Activated naive CD8-positive, alpha-beta T cell (primary cell): Measurements from ENCODE around the gene RPA1.

Experiments
- H3K27ac Mint-ChIP-seq: one replicate; pipeline ENCODE4 v1.8.0; 2021; ENCODE audit warnings: mixed read lengths
- H3K27me3 Mint-ChIP-seq: one replicate; pipeline ENCODE4 v1.8.0; 2021; ENCODE audit warnings: mixed read lengths
- H3K36me3 Mint-ChIP-seq: one replicate; pipeline ENCODE4 v1.8.0; 2021; ENCODE audit warnings: mixed read lengths
- H3K4me1 Mint-ChIP-seq: one replicate; pipeline ENCODE4 v1.8.0; 2021; ENCODE audit warnings: low read depth, mixed read lengths
- H3K4me3 Mint-ChIP-seq: one replicate; pipeline ENCODE4 v1.8.0; 2021; ENCODE audit warnings: mild to moderate bottlenecking, mixed read lengths
- H3K9me3 Mint-ChIP-seq: one replicate; pipeline ENCODE4 v1.8.0; 2021; ENCODE audit warnings: low read depth, mixed read lengths

RPA1 gene

DNA sequence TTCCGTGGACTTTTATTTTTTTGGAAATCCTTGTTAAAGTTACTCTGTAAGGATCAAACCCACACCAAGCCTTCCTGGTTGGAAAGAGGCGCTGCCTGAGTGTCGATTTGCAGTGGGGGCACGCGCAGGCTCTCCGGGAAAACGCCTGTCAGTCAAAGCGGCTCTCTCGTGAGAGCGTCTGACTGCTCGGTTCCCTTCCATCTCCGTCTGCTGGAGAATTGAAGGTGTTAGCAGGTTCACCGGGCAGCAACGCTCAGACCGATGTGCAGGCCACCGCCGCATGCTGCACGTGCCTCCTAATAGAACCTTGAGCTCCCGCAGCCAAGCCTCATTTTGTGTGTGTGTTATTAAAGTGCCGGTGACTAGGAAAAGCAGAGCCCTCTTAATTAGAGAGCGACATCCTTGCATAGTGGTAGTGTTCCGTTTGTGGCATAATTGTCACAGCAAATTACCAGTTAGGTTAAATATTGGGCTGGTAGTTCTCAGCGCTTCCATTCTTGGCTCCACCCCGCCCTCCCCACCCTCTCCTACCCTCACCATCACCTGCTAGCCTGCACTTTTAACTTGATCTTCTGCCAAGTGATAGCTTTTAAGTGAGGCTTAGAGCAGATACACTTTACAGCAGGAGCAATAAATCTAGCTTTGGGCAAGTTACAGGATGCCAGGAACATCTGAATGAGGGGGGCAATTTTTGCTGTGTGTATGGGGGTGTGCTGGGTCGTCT lies 75.5 kb downstream of the RPA1 start:
- peaks cover 17% of the 10 kb centered on the region for H3K27me3 Mint-ChIP-seq
- H3K4me1 Mint-ChIP-seq: peaks cover 11% of the 10 kb centered on the region
- no peak overlapping the region for H3K4me3 Mint-ChIP-seq
- H3K36me3 Mint-ChIP-seq: no peaks in the 10 kb centered on the region
- H3K27ac Mint-ChIP-seq: no peak overlapping the region
- H3K9me3 Mint-ChIP-seq: no peaks in the 10 kb centered on the region

DNA sequence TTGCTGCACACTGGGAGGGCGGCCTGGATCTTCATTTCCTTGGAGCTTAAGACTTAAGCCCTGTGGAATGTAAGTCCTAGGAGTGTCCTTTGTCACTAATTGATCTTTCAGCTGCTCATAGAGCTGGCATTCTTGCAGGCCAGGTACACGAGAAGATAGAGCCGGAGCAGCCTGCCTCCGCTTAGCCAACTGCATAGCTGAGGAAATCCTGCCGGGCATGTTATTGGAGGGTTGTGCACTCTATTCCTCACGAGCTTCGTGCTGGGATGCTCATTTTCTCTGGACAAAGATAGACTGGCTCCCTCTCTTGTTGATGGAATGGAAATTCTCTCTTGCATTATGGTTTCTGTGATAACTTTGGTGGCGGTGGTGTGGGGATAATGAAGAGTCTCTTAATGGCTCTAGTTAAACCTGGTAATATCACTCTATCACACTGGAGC lies 76.9 kb downstream of the RPA1 start:
- Mint-ChIP-seq H3K36me3 (peaks cover 1% of the 10 kb centered on the region), H3K4me3 (no peak overlapping the region), H3K4me1 (peaks cover 11% of the 10 kb centered on the region), H3K27me3 (peaks cover 20% of the 10 kb centered on the region), H3K27ac (no peak overlapping the region), H3K9me3 (no peaks in the 10 kb centered on the region)

GRCh38 chr17:1907216-1907631 lies 77.4 kb downstream of the RPA1 start:
- H3K4me1 Mint-ChIP-seq: peaks cover 11% of the 10 kb centered on the region
- no peak overlapping the region for H3K4me3 Mint-ChIP-seq
- peaks cover 20% of the 10 kb centered on the region for H3K27me3 Mint-ChIP-seq
- peaks cover 2% of the 10 kb centered on the region for H3K36me3 Mint-ChIP-seq
- no peaks in the 10 kb centered on the region for H3K9me3 Mint-ChIP-seq
- no peak overlapping the region for H3K27ac Mint-ChIP-seq

- Mint-ChIP-seq H3K4me3 (peak overlapping the region; percentile 70), H3K4me1 (peaks cover 11% of the 10 kb centered on the region), H3K36me3 (peaks cover 2% of the 10 kb centered on the region), H3K27ac (no peak overlapping the region), H3K27me3 (peaks cover 21% of the 10 kb centered on the region), H3K9me3 (no peaks in the 10 kb centered on the region)
Measured at GRCh38 chr17:1907909-1908698, 78.3 kb downstream of the RPA1 start.

GRCh38 chr17:1908699-1909309 lies 79.0 kb downstream of the RPA1 start:
- peaks cover 2% of the 10 kb centered on the region for H3K36me3 Mint-ChIP-seq
- no peaks in the 10 kb centered on the region for H3K9me3 Mint-ChIP-seq
- no peak overlapping the region for H3K27ac Mint-ChIP-seq
- peak overlapping the region; percentile 70 for H3K4me3 Mint-ChIP-seq
- peaks cover 22% of the 10 kb centered on the region for H3K27me3 Mint-ChIP-seq
- H3K4me1 Mint-ChIP-seq: peaks cover 11% of the 10 kb centered on the region

DNA sequence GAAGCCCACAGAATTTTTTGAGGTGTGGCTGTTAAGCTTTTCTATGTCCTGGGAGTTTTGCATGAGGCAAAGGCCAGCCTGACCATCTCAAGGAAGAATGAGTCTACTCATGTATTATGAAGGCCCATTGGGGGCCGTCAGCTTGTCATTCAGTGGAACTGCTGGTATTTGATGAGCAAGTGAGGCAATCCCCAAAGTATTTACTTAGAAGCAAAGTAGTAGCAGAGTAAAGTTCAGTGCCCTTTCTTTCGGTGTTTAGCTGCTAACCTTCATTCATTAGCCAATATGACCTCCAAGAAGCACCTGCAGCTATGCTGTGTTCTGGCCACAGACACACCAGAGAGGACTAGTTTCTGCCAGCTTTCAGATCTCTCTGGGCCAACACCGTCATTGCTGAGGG lies 80.2 kb downstream of the RPA1 start:
- Mint-ChIP-seq H3K9me3 (no peaks in the 10 kb centered on the region), H3K4me3 (no peak overlapping the region), H3K36me3 (peaks cover 2% of the 10 kb centered on the region), H3K27ac (no peak overlapping the region), H3K27me3 (peaks cover 22% of the 10 kb centered on the region), H3K4me1 (peaks cover 11% of the 10 kb centered on the region)

GRCh38 chr17:1912146-1912545 lies 82.3 kb downstream of the RPA1 start:
- Mint-ChIP-seq H3K36me3 (peaks cover 2% of the 10 kb centered on the region), H3K4me3 (no peak overlapping the region), H3K27ac (no peak overlapping the region), H3K27me3 (peaks cover 11% of the 10 kb centered on the region), H3K9me3 (no peaks in the 10 kb centered on the region), H3K4me1 (peaks cover 8% of the 10 kb centered on the region)

DNA sequence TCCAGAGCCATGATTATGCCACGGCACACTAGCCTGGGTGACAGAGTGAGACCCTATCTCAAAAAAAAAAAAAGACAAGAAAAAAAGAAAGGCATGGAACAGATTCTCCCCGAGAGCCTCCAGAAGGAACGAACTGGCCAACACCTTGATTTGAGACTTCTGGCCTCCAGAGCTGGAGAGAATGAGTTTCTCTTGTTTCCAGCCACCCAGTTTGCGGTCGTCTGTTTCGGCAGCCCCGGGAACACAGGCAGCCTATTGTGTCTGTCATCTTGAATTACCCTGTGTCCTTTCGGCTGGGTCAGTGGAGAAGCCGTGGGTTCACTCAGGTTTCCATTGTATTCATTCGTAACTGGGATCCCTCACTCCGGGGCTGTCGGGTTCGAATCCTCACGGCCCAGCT lies 83.9 kb downstream of the RPA1 start:
- H3K27me3 Mint-ChIP-seq: peaks cover 10% of the 10 kb centered on the region
- no peak overlapping the region for H3K4me3 Mint-ChIP-seq
- no peaks in the 10 kb centered on the region for H3K9me3 Mint-ChIP-seq
- peaks cover 2% of the 10 kb centered on the region for H3K36me3 Mint-ChIP-seq
- no peak overlapping the region for H3K27ac Mint-ChIP-seq
- peaks cover 5% of the 10 kb centered on the region for H3K4me1 Mint-ChIP-seq

DNA sequence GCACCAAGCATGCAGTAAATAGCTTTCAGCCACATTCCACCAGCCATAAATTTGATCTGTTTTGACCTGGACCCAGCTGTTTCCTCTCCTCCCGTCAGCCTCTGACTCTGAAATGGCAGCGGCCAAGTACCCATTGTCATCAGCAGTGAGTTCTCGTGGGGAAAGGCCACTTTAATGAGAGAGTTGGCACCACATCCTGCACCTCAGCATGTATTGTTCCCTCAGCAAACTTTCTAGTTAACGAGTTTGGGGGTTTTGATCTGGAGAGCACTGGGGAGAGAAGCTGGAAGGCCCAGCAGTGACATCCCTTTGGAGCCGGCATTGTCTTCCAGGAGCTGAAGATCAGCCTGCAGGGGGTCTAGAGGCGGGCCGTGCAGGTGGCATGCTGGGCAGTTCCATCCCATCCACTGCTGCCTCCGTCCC lies 84.9 kb downstream of the RPA1 start:
- H3K4me3 Mint-ChIP-seq: no peak overlapping the region
- no peaks in the 10 kb centered on the region for H3K4me1 Mint-ChIP-seq
- no peak overlapping the region for H3K27ac Mint-ChIP-seq
- peaks cover 9% of the 10 kb centered on the region for H3K27me3 Mint-ChIP-seq
- H3K9me3 Mint-ChIP-seq: no peaks in the 10 kb centered on the region
- H3K36me3 Mint-ChIP-seq: peaks cover 2% of the 10 kb centered on the region

- H3K27ac Mint-ChIP-seq: no peak overlapping the region
- H3K36me3 Mint-ChIP-seq: peaks cover 2% of the 10 kb centered on the region
- peaks cover 5% of the 10 kb centered on the region for H3K27me3 Mint-ChIP-seq
- no peak overlapping the region for H3K4me3 Mint-ChIP-seq
- no peaks in the 10 kb centered on the region for H3K9me3 Mint-ChIP-seq
- no peaks in the 10 kb centered on the region for H3K4me1 Mint-ChIP-seq
Measured at GRCh38 chr17:1915889-1916288, 86.1 kb downstream of the RPA1 start.

- Mint-ChIP-seq H3K27me3 (peaks cover 5% of the 10 kb centered on the region), H3K4me3 (no peak overlapping the region), H3K27ac (no peak overlapping the region), H3K9me3 (no peaks in the 10 kb centered on the region), H3K4me1 (no peaks in the 10 kb centered on the region), H3K36me3 (peaks cover 2% of the 10 kb centered on the region)
Measured at GRCh38 chr17:1916316-1916715, 86.5 kb downstream of the RPA1 start.

DNA sequence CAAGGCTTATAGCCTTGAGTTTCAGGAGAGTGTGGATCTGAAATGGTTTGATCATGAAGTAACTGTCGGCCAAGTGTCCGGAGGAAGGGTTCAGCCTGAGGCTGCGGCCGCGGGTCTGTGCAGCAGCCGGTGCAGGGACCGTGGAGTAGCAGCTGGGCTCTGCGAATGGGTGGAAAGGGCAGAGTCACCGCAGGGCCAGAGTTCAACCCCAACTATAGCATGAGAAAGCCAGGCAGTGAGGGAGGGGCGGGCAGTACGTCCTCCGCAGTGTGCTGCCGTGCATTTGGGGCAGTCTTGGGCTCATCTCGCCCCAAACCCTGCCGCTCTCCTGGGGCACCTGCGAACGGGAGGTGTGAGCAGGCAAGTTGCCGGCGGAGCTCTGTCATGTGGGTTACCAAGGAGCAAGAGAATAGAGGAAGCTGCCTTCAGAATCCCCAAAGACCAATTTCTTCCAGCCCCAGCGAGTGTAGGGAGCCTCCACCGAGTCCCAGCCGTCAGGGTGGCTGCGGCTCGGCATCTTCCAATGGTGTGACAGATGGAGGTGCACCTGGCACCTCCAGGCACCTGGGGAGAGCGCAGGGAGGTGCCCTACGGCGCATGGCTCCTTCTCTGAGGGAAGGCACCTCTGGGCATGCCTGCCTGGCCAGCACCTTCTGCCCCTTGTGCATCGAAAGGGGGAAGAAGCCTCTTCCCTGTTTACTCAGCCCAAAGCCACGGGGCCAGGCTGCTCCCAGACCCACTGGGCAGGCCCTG lies 87.3 kb downstream of the RPA1 start:
- Mint-ChIP-seq H3K36me3 (no peaks in the 10 kb centered on the region), H3K4me3 (no peak overlapping the region), H3K27me3 (peaks cover 2% of the 10 kb centered on the region), H3K9me3 (no peaks in the 10 kb centered on the region), H3K27ac (no peak overlapping the region), H3K4me1 (no peaks in the 10 kb centered on the region)

DNA sequence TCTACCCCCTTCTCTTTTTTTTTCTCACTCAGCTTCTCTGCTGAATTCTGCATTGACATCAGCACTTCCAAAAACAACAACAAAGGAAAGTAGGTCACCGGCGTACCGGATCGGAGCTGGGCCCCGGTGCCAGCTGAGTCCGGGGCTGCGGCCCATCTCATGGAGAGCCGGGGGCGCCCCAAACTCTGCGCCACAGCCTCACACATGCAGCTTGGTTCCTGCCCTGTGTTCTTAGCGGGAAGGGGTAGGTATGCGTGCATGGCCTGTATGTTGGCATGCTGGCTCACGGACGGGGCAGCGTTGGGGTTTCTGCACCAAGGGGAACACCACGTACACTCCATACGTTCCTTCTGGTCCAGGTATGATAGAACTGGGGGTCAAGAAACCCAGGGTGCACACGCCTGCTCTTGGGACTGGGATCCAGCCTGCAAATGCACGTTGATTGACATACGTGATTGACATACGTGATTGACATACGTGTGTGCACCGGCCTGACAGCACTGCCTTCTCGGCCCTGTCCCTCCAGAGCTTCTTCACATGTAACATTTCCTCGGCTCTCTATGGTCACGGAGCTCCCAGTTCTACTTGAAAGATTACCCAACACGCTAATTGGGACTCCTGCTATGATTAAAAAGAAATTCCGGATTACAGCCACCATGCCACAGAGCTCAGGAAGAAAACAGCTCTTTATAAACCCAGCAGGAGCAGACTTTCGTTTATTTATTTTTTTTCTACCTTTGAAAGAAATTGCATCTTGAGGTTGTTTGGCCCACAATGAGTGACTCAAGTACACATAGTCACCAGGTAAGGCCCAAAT lies 88.7 kb downstream of the RPA1 start:
- Mint-ChIP-seq H3K27ac (no peak overlapping the region), H3K36me3 (no peaks in the 10 kb centered on the region)

DNA sequence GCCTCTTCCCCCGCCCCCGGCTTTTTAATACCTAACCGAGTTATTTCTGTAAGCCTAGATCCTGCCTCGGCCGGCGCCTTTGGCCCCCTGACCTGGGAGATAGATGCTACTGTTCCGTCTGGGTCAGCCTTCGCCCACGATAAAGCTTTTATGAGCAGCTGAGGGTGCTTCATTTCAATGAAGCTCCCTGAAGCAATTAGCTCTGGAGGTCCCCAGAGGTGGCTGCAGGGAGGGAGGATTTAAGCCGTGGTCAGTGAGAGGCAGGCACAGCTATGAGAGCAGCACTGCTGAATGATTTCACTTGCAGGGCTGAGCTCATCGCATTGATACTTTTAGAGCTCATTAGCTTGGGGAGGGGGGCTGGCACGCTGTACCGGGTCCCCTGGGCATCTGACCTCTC lies 89.4 kb downstream of the RPA1 start:
- H3K27me3 Mint-ChIP-seq: no peaks in the 10 kb centered on the region
- no peaks in the 10 kb centered on the region for H3K36me3 Mint-ChIP-seq
- no peaks in the 10 kb centered on the region for H3K4me1 Mint-ChIP-seq
- no peak overlapping the region for H3K4me3 Mint-ChIP-seq
- H3K27ac Mint-ChIP-seq: no peak overlapping the region
- H3K9me3 Mint-ChIP-seq: no peaks in the 10 kb centered on the region

More for the DNA sequence above, 88.7 kb downstream of the RPA1 start:
- Mint-ChIP-seq H3K9me3 (no peaks in the 10 kb centered on the region), H3K4me1 (no peaks in the 10 kb centered on the region), H3K27me3 (no peaks in the 10 kb centered on the region), H3K4me3 (no peak overlapping the region)
